D721Med (cell line): ENCODE data around the gene TUBA1A.
"Not testable (repeated sequence)": the region's sequence is repeated elsewhere in the genome, so short reads cannot be mapped to it uniquely, and the experiment has no call there.

Source experiments
- DNase-seq: peaks from one replicate; pipeline ENCODE4 v3.0.0; 2011; ENCODE audit warnings: low spot score; ENCODE audit not compliant: insufficient read length
- FAIRE-seq: peaks from 2 replicates; lab custom pipeline; 2011; peaks lifted over from hg19 to GRCh38; lab: Jason Lieb, UNC
- CTCF ChIP-seq: IDR thresholded peaks from 2 replicates; pipeline ENCODE4 v1.5.1; 2012; ENCODE audit warnings: mild to moderate bottlenecking, control low read depth; ENCODE audit not compliant: insufficient read depth; ENCODE audit errors: missing control alignments

TUBA1A gene

DNA sequence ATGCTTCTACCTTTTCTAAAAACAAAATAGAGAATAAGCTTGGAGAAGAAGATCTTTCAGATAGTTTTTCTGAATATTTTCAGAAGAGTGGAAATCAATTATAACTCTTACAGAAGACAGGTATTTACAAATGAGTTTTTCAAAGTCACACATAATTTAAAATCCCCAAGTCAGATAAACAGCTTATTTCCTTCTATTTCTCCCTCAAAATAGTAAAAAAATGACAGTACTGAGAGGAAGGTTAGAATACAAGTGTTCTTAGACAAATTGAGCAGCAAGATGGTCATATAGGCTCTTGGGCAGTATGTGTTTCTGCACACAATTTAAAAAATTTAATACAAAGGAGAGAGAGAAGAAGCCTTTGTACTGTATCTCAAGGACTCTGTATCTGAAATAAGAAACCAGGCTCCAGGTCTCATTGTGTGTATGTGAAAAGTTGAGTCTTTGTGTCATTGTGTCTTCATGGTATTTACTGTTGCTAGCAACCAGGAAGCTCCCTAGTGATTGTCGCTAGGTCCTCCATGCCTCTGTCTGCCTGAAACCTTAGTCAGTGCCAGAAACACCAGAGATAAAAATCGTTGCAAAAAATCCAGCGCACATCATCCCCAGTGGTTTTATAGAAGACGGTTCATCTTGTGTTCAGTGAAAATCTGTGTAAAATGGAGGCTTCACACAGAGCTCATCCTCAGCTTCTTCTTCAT is 12.9 kb upstream of the TUBA1A start:
- DNase-seq (no peak), FAIRE-seq (peak; percentile 29)
- TF ChIP-seq CTCF: no peak

GRCh38 chr12:49200919-49201594 is 12.2 kb upstream of the TUBA1A start:
- DNase-seq: no peak
- no peak for TF ChIP-seq CTCF
- peak; percentile 88 for FAIRE-seq

DNA sequence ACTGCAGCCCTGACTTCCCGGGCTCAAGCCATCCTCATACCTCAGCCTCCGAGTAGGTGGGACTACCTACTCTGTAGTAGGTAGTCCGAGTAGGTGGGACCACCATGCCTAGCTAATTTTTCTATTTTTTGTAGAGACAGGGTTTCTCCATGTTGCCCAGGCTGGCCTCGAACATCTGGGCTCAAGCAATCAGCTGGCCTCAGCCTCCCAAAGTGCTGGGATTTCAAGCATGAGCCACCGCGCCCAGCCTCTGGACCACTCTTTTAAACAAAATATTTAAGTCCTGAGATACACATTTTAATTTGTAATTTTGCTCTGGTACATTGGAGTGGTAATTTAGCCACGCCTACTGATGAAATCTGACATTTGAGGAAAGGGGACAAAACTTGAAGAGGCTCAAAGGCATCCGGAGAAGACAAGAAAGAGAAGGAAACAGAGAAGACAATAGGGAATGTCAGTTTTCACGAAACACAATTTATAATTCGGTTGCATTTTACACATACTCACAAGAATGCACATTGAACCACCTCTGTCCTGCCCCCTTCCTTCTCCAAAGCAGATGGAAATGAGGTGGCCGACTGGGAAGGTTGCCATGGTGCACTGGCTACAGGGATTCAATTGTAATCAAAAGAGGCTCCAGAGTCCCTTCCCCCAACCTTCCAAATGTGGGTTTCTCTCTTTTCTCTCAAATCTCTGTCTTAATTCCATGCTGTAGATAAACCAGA is 9.7 kb upstream of the TUBA1A start:
- DNase-seq: no peak
- TF ChIP-seq CTCF: no peak
- FAIRE-seq: no peak

- DNase-seq (no peak), FAIRE-seq (no peak)
- no peak for TF ChIP-seq CTCF
Observed at GRCh38 chr12:49197256-49197655, 8.4 kb upstream of the TUBA1A start.

GRCh38 chr12:49195736-49196135 is 6.9 kb upstream of the TUBA1A start:
- no peak for TF ChIP-seq CTCF
- no peak for DNase-seq
- no peak for FAIRE-seq

GRCh38 chr12:49193746-49194145 is 4.9 kb upstream of the TUBA1A start:
- not testable (repeated sequence) for FAIRE-seq, DNase-seq

DNA sequence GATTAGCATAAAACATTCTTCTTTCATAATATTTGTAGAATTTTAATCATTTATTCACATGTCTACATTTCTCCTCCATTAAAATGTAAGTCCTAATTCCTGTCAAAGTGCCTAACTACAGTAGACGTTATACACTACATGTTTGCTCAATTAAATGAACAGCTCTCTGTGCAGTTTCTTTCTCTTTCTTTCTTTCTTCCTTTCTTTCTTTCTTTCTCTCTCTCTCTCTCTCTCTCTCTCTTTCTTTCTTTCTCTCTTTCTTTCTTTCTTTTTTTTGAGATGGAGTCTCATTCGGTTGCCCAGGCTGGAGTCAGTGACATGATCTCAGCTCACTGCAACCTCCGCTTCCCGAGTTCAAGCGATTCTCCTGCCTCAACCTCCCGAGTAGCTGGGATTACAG is 2.6 kb upstream of the TUBA1A start:
- FAIRE-seq, DNase-seq: not testable (repeated sequence)

GRCh38 chr12:49190974-49191373 is 2.1 kb upstream of the TUBA1A start:
- no peak for TF ChIP-seq CTCF
- no peak for DNase-seq
- no peak for FAIRE-seq
